ENCODE measurements around the gene SLC36A1. TPM values are rescaled to one million over a fixed set of nuclear protein-coding genes. Genes with fewer than 3 reads are reported as not detected.

Gene SLC36A1
- total RNA-seq, 2 donors from 2014 or later = 3.4 to 5.8 TPM

- ATAC-seq (replicated peaks in 1 of 2) (no peak), DNase-seq (no peak)
- Mint-ChIP-seq H3K4me1 (ENCODE audit: low read depth) (peaks cover 6% of the 10 kb centered on the region), H3K9me3 (no peaks in the 10 kb centered on the region), H3K4me3 (no peak overlapping the region), H3K36me3 (ENCODE audit: insufficient read depth in 2 of 2) (peaks cover 0 to 5% of the 10 kb centered on the region in 2 donors), H3K27ac (no peak overlapping the region), H3K27me3 (ENCODE audit: low read depth) (no peaks in the 10 kb centered on the region)
These were observed 12.4 kb downstream of the SLC36A1 start for GRCh38 chr5:151459680-151460324.

- H3K27me3 Mint-ChIP-seq (ENCODE audit: low read depth) = no peaks in the 10 kb centered on the region
- ATAC-seq (replicated peaks in 1 of 2) (no peak), DNase-seq (no peak)
- H3K9me3 Mint-ChIP-seq = no peaks in the 10 kb centered on the region
- H3K27ac Mint-ChIP-seq = no peak overlapping the region
- peaks cover 0 to 5% of the 10 kb centered on the region in 2 donors for H3K36me3 Mint-ChIP-seq (ENCODE audit: insufficient read depth in 2 of 2)
- H3K4me1 Mint-ChIP-seq (ENCODE audit: low read depth) = peaks cover 6% of the 10 kb centered on the region
- H3K4me3 Mint-ChIP-seq = no peak overlapping the region
These were observed 13.9 kb downstream of the SLC36A1 start for GRCh38 chr5:151461312-151461711.

- H3K36me3 Mint-ChIP-seq (ENCODE audit: insufficient read depth in 2 of 2) = peaks cover 0 to 8% of the 10 kb centered on the region in 2 donors
- peaks cover 6% of the 10 kb centered on the region for H3K4me1 Mint-ChIP-seq (ENCODE audit: low read depth)
These were observed 16.0 kb downstream of the SLC36A1 start for GRCh38 chr5:151463137-151464029.

GRCh38 chr5:151464101-151464500, 16.7 kb downstream of the SLC36A1 start:
- DNase-seq (no peak), ATAC-seq (replicated peaks in 1 of 2) (no peak)
- H3K9me3 Mint-ChIP-seq = no peaks in the 10 kb centered on the region
- no peaks in the 10 kb centered on the region for H3K27me3 Mint-ChIP-seq (ENCODE audit: low read depth)
- H3K27ac Mint-ChIP-seq = no peak overlapping the region
- H3K36me3 Mint-ChIP-seq (ENCODE audit: insufficient read depth in 2 of 2) = peaks cover 0 to 4% of the 10 kb centered on the region in 2 donors
- H3K4me1 Mint-ChIP-seq (ENCODE audit: low read depth) = peaks cover 6% of the 10 kb centered on the region
- no peak overlapping the region for H3K4me3 Mint-ChIP-seq

More at GRCh38 chr5:151463137-151464029, 16.0 kb downstream of the SLC36A1 start:
- H3K9me3 Mint-ChIP-seq = no peaks in the 10 kb centered on the region
- DNase-seq = no peak
- no peak overlapping the region for H3K4me3 Mint-ChIP-seq
- H3K27ac Mint-ChIP-seq = no peak overlapping the region
- H3K27me3 Mint-ChIP-seq (ENCODE audit: low read depth) = no peaks in the 10 kb centered on the region
- ATAC-seq (replicated peaks in 1 of 2) = no peak

GRCh38 chr5:151465476-151465875, 18.1 kb downstream of the SLC36A1 start:
- H3K27ac Mint-ChIP-seq = peak overlapping the region; percentile 10
- no peak overlapping the region for H3K4me3 Mint-ChIP-seq
- H3K27me3 Mint-ChIP-seq (ENCODE audit: low read depth) = no peaks in the 10 kb centered on the region
- no peak for DNase-seq
- H3K4me1 Mint-ChIP-seq (ENCODE audit: low read depth) = peaks cover 6% of the 10 kb centered on the region
- H3K9me3 Mint-ChIP-seq = no peaks in the 10 kb centered on the region
- peaks cover 0 to 4% of the 10 kb centered on the region in 2 donors for H3K36me3 Mint-ChIP-seq (ENCODE audit: insufficient read depth in 2 of 2)
- ATAC-seq (replicated peaks in 1 of 2) = no peak

GRCh38 chr5:151467576-151467975, 20.2 kb downstream of the SLC36A1 start:
- no peaks in the 10 kb centered on the region for H3K4me1 Mint-ChIP-seq (ENCODE audit: low read depth)
- H3K36me3 Mint-ChIP-seq (ENCODE audit: insufficient read depth in 2 of 2) = peaks cover 0 to 4% of the 10 kb centered on the region in 2 donors
- no peak overlapping the region for H3K27ac Mint-ChIP-seq
- no peaks in the 10 kb centered on the region for H3K27me3 Mint-ChIP-seq (ENCODE audit: low read depth)
- no peaks in the 10 kb centered on the region for H3K9me3 Mint-ChIP-seq
- no peak for DNase-seq
- H3K4me3 Mint-ChIP-seq = no peak overlapping the region
- ATAC-seq (replicated peaks in 1 of 2) = no peak

GRCh38 chr5:151469386-151469785, 22.0 kb downstream of the SLC36A1 start:
- no peak for ATAC-seq (replicated peaks in 1 of 2)
- no peaks in the 10 kb centered on the region for H3K9me3 Mint-ChIP-seq
- H3K27me3 Mint-ChIP-seq (ENCODE audit: low read depth) = no peaks in the 10 kb centered on the region
- no peak for DNase-seq
- no peaks in the 10 kb centered on the region for H3K4me1 Mint-ChIP-seq (ENCODE audit: low read depth)
- H3K36me3 Mint-ChIP-seq (ENCODE audit: insufficient read depth in 2 of 2) = peaks cover 0 to 4% of the 10 kb centered on the region in 2 donors
- H3K27ac Mint-ChIP-seq = no peak overlapping the region
- H3K4me3 Mint-ChIP-seq = no peak overlapping the region

- Mint-ChIP-seq H3K27ac (no peak overlapping the region), H3K27me3 (ENCODE audit: low read depth) (no peaks in the 10 kb centered on the region), H3K36me3 (ENCODE audit: insufficient read depth in 2 of 2) (peaks cover 0 to 4% of the 10 kb centered on the region in 2 donors), H3K4me3 (no peak overlapping the region), H3K4me1 (ENCODE audit: low read depth) (no peaks in the 10 kb centered on the region), H3K9me3 (no peaks in the 10 kb centered on the region)
- no peak for ATAC-seq (replicated peaks in 1 of 2)
- DNase-seq = no peak
These were observed 22.6 kb downstream of the SLC36A1 start for GRCh38 chr5:151469992-151470391.

- Mint-ChIP-seq H3K4me3 (no peak overlapping the region), H3K36me3 (ENCODE audit: insufficient read depth in 2 of 2) (peaks cover 0 to 4% of the 10 kb centered on the region in 2 donors), H3K9me3 (no peaks in the 10 kb centered on the region), H3K27me3 (ENCODE audit: low read depth) (no peaks in the 10 kb centered on the region), H3K27ac (no peak overlapping the region), H3K4me1 (ENCODE audit: low read depth) (no peaks in the 10 kb centered on the region)
- DNase-seq (no peak), ATAC-seq (replicated peaks in 1 of 2) (no peak)
These were observed 23.0 kb downstream of the SLC36A1 start for GRCh38 chr5:151470439-151470838.

GRCh38 chr5:151471276-151471675, 23.9 kb downstream of the SLC36A1 start:
- no peaks in the 10 kb centered on the region for H3K4me1 Mint-ChIP-seq (ENCODE audit: low read depth)
- H3K36me3 Mint-ChIP-seq (ENCODE audit: insufficient read depth in 2 of 2) = peaks cover 0 to 4% of the 10 kb centered on the region in 2 donors
- no peaks in the 10 kb centered on the region for H3K27me3 Mint-ChIP-seq (ENCODE audit: low read depth)

GRCh38 chr5:151474799-151475198, 27.4 kb downstream of the SLC36A1 start:
- no peaks in the 10 kb centered on the region for H3K27me3 Mint-ChIP-seq (ENCODE audit: low read depth)
- no peak overlapping the region for H3K27ac Mint-ChIP-seq
- peaks cover 0 to 1% of the 10 kb centered on the region in 2 donors for H3K36me3 Mint-ChIP-seq (ENCODE audit: insufficient read depth in 2 of 2)
- no peak for DNase-seq
- no peaks in the 10 kb centered on the region for H3K4me1 Mint-ChIP-seq (ENCODE audit: low read depth)
- H3K4me3 Mint-ChIP-seq = no peak overlapping the region
- no peaks in the 10 kb centered on the region for H3K9me3 Mint-ChIP-seq
- no peak for ATAC-seq (replicated peaks in 1 of 2)

More at GRCh38 chr5:151471276-151471675, 23.9 kb downstream of the SLC36A1 start:
- no peaks in the 10 kb centered on the region for H3K9me3 Mint-ChIP-seq
- H3K4me3 Mint-ChIP-seq = no peak overlapping the region
- H3K27ac Mint-ChIP-seq = no peak overlapping the region
- ATAC-seq (replicated peaks in 1 of 2) (no peak), DNase-seq (no peak)

GRCh38 chr5:151475388-151475787, 28.0 kb downstream of the SLC36A1 start:
- no peaks in the 10 kb centered on the region for H3K27me3 Mint-ChIP-seq (ENCODE audit: low read depth)
- H3K9me3 Mint-ChIP-seq = no peaks in the 10 kb centered on the region
- H3K4me3 Mint-ChIP-seq = no peak overlapping the region
- peaks cover 0 to 1% of the 10 kb centered on the region in 2 donors for H3K36me3 Mint-ChIP-seq (ENCODE audit: insufficient read depth in 2 of 2)
- DNase-seq (no peak), ATAC-seq (replicated peaks in 1 of 2) (no peak)
- no peaks in the 10 kb centered on the region for H3K4me1 Mint-ChIP-seq (ENCODE audit: low read depth)
- no peak overlapping the region for H3K27ac Mint-ChIP-seq

- no peak for DNase-seq
- no peak overlapping the region for H3K4me3 Mint-ChIP-seq
- no peaks in the 10 kb centered on the region for H3K9me3 Mint-ChIP-seq
- H3K36me3 Mint-ChIP-seq (ENCODE audit: insufficient read depth in 2 of 2) = peaks cover 0 to 1% of the 10 kb centered on the region in 2 donors
- H3K4me1 Mint-ChIP-seq (ENCODE audit: low read depth) = no peaks in the 10 kb centered on the region
- no peaks in the 10 kb centered on the region for H3K27me3 Mint-ChIP-seq (ENCODE audit: low read depth)
- no peak overlapping the region for H3K27ac Mint-ChIP-seq
- ATAC-seq (replicated peaks in 1 of 2) = no peak
These were observed 28.6 kb downstream of the SLC36A1 start for GRCh38 chr5:151476016-151476415.
